Suprapubic skin (tissue), 4 donors: ENCODE measurements around the gene WNT2B. TPM values are rescaled to one million over a fixed set of nuclear protein-coding genes. Genes with fewer than 3 reads are reported as not detected.

Source experiments
- DNase-seq, 2 donors: peaks; one replicate each; pipeline ENCODE4 v3.0.0-alpha.2; 2019; ENCODE audit warnings: low spot score in 2 of 2
- H3K27ac ChIP-seq: fragments of 200-600 bp; sonication (generic); one replicate; pipeline ENCODE4 v1.5.1; 2019
- H3K27me3 ChIP-seq: fragments of 200-600 bp; sonication (generic); one replicate; pipeline ENCODE4 v1.5.1; 2019
- H3K36me3 ChIP-seq: fragments of 200-600 bp; sonication (generic); one replicate; pipeline ENCODE4 v1.5.1; 2019
- H3K4me1 ChIP-seq: fragments of 200-600 bp; sonication (generic); one replicate; pipeline ENCODE4 v1.5.1; 2019
- H3K4me3 ChIP-seq: fragments of 200-600 bp; sonication (generic); one replicate; pipeline ENCODE4 v1.5.1; 2019; ENCODE audit warnings: mild to moderate bottlenecking
- H3K9me3 ChIP-seq: fragments of 200-600 bp; sonication (generic); one replicate; pipeline ENCODE4 v1.5.1; 2019
- EP300 ChIP-seq: sonication (generic); formaldehyde crosslinking; IDR thresholded peaks from one replicate; pipeline ENCODE4 v1.6.1; 2017; ENCODE audit warnings: antibody characterized with exemption
- POLR2A ChIP-seq, 2 donors: fragments of 450-650 bp; IDR thresholded peaks; one replicate each; pipeline ENCODE4 v1.6.1; 2017; ENCODE audit warnings: antibody characterized with exemption in 2 of 2, mild to moderate bottlenecking in 2 of 2, moderate library complexity in 2 of 2
- POLR2AphosphoS5 ChIP-seq, 3 donors: sonication (generic); formaldehyde crosslinking; IDR thresholded peaks; one replicate each; pipeline ENCODE4 v1.6.1; 2017; ENCODE audit warnings: antibody characterized with exemption in 3 of 3
- WGBS: methylation state at CpG from one replicate; pipeline ENCODE4 v1.1.5; 2018; 5-methylcytosine and 5-hydroxymethylcytosine counted together
- total RNA-seq, 4 donors: library from RNA; depleted of rRNA; stranded (reverse); fragments of >200 nt; gene quantifications; one replicate each; pipeline ENCODE4 v1.1.0, GENCODE V29; 2016
- TF ChIP-seq, protein P1 (sequence below), 2 donors: fragments of 200-600 bp in 1 of 2; fragments of 450-650 bp in 1 of 2; sonication (generic) in 1 of 2; IDR thresholded peaks; one replicate each; pipeline ENCODE4 v1.5.1; 2016 to 2019; ENCODE audit warnings: antibody characterized with exemption in 2 of 2, mild to moderate bottlenecking in 1 of 2, moderate library complexity in 1 of 2

The WNT2B gene
- total RNA-seq, 4 donors from 2014 or later: 18.6 to 57.9 (median 38.8) TPM

DNA sequence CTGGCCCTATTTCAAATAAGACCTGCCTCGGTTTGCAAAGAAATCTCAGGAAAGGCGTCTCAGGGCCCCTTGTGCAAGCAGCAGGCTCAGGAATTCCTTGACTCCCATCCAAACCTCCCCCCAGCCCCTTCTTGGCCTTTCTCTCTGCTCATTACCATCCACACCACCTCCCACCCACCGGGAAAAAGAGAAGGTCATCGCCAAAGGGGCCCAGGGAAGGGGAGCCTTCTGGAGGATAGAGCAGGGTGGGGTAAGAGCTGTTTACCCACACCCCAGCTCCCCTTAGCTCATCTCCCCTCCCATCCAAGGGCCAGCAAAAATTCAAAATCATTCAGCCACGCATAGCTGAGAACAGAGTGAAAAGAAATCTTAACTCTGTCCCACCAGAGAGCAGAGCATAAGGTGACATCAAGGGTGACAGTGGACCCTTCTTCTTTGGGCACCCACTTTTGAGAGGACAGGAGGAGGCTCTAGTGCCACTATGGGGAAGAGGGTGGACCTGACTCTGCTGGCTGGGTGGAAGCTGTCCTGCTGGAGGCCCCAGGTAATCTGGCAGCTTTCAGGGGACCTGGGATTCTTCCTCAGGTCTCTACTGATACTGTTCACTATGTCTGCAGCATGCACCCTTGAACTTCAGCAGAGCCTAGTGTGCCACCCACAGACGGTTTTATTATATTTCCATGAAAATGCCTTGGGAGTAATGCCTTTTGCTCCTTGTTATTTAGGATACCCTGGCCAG lies 3.9 kb upstream of the WNT2B start:
- no peak for DNase-seq
- H3K36me3 ChIP-seq: no peaks in the 10 kb centered on the region
- H3K27me3 ChIP-seq: peaks cover 11% of the 10 kb centered on the region
- peaks cover 40% of the 10 kb centered on the region for H3K4me1 ChIP-seq
- TF ChIP-seq POLR2AphosphoS5 (IDR thresholded peaks at IDR 0.05) (no peak), EP300 (no peak), POLR2A (IDR thresholded peaks at IDR 0.05) (no peak)
- TF ChIP-seq, protein P1, sequence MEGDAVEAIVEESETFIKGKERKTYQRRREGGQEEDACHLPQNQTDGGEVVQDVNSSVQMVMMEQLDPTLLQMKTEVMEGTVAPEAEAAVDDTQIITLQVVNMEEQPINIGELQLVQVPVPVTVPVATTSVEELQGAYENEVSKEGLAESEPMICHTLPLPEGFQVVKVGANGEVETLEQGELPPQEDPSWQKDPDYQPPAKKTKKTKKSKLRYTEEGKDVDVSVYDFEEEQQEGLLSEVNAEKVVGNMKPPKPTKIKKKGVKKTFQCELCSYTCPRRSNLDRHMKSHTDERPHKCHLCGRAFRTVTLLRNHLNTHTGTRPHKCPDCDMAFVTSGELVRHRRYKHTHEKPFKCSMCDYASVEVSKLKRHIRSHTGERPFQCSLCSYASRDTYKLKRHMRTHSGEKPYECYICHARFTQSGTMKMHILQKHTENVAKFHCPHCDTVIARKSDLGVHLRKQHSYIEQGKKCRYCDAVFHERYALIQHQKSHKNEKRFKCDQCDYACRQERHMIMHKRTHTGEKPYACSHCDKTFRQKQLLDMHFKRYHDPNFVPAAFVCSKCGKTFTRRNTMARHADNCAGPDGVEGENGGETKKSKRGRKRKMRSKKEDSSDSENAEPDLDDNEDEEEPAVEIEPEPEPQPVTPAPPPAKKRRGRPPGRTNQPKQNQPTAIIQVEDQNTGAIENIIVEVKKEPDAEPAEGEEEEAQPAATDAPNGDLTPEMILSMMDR (IDR thresholded peaks at IDR 0.05): no peak
- H3K9me3 ChIP-seq: no peaks in the 10 kb centered on the region
- H3K27ac ChIP-seq: no peak overlapping the region
- WGBS: 79% methylated on average over 6 of the region's 6 CpGs
- H3K4me3 ChIP-seq: no peak overlapping the region

DNA sequence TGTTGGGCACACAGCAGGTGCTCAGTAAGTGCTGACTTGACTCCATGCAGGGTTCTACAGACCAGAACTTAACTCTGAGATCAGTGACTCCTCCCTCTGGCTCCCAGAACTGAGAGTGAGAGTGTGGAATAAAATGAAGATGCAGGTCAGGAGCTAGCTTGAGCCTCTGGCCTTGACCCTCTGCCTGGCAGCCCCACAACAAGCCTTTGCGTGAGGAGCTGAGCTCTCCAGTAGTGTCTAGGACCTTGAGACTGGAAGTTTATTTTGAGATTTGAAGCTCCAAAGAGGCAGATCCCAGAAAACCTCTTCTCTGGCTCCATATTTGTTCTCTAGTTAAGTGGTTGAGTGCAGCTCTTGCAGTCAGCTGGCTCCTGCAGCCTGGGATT lies 3.4 kb upstream of the WNT2B start:
- 100% methylated on average over 1 of the region's 1 CpG for WGBS
- no peak for TF ChIP-seq POLR2A (IDR thresholded peaks at IDR 0.05)
- TF ChIP-seq POLR2AphosphoS5 (IDR thresholded peaks at IDR 0.05): no peak
- TF ChIP-seq, protein P1 (IDR thresholded peaks at IDR 0.05): no peak
- no peak for TF ChIP-seq EP300
- DNase-seq: no peak
- Histone ChIP-seq H3K27ac (no peak overlapping the region), H3K4me3 (no peak overlapping the region), H3K4me1 (peaks cover 40% of the 10 kb centered on the region), H3K36me3 (no peaks in the 10 kb centered on the region), H3K9me3 (no peaks in the 10 kb centered on the region), H3K27me3 (peaks cover 11% of the 10 kb centered on the region)

DNA sequence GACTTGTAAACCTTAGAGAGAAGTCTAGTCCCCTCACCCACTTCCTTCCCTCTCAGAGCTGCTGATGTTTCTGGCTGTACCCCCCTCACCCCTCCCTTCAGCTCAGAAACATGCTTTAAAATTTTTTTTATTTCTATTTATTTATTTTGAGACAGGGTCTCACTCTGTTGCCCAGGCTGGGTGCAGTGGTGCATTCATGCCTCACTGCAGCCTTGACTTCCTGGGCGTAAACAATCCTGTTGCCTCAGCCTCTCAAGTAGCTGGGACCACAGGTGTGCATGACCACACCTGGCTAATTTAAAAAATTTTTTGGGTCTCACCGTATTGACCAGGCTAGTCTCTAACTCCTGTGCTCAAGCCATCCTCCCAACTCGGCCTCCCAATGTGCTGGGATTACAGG lies 2.9 kb upstream of the WNT2B start:
- TF ChIP-seq POLR2AphosphoS5 (IDR thresholded peaks at IDR 0.05) (no peak), EP300 (no peak), POLR2A (IDR thresholded peaks at IDR 0.05) (no peak)
- TF ChIP-seq, protein P1 (IDR thresholded peaks at IDR 0.05): no peak
- H3K36me3 ChIP-seq: no peaks in the 10 kb centered on the region
- peaks cover 40% of the 10 kb centered on the region for H3K4me1 ChIP-seq
- no peaks in the 10 kb centered on the region for H3K9me3 ChIP-seq
- WGBS: 93% methylated on average over 3 of the region's 3 CpGs
- H3K4me3 ChIP-seq: no peak overlapping the region
- no peak for DNase-seq
- H3K27ac ChIP-seq: no peak overlapping the region
- peaks cover 11% of the 10 kb centered on the region for H3K27me3 ChIP-seq

DNA sequence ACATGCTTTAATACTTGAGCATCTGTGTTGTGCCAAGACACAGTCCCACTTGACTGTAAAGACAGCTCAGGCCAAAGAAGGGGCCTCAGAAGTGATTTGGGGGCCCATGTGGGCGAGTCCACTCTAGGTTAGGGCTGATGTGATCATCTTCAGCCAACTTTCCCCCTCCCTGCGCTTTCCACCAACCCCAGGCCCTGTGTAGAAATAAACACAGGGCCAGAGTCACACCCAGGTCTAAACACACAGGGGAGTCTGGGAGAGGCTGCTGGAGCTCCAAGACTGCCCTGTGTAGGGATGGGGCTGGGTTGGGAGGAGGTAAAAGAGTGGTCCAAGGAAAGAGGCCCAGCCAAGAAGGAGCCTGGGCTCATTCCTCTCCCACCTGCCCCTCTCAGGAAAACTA lies 2.5 kb upstream of the WNT2B start:
- Histone ChIP-seq H3K27ac (no peak overlapping the region), H3K36me3 (no peaks in the 10 kb centered on the region), H3K27me3 (peaks cover 11% of the 10 kb centered on the region), H3K4me3 (no peak overlapping the region), H3K4me1 (peaks cover 42% of the 10 kb centered on the region), H3K9me3 (no peaks in the 10 kb centered on the region)
- no peak for DNase-seq
- no CpG with 5 or more reads among the region's 2 CpGs for WGBS
- TF ChIP-seq POLR2A (IDR thresholded peaks at IDR 0.05) (no peak), POLR2AphosphoS5 (IDR thresholded peaks at IDR 0.05) (no peak), EP300 (no peak)
- TF ChIP-seq, protein P1 (IDR thresholded peaks at IDR 0.05): no peak

GRCh38 chr1:112506731-112507130 lies 2.0 kb upstream of the WNT2B start:
- TF ChIP-seq, protein P1 (IDR thresholded peaks at IDR 0.05): no peak
- TF ChIP-seq EP300 (no peak), POLR2AphosphoS5 (IDR thresholded peaks at IDR 0.05) (no peak), POLR2A (IDR thresholded peaks at IDR 0.05) (no peak)
- WGBS: 98% methylated on average over 8 of the region's 8 CpGs
- peaks cover 11% of the 10 kb centered on the region for H3K27me3 ChIP-seq
- no peak overlapping the region for H3K27ac ChIP-seq
- no peaks in the 10 kb centered on the region for H3K9me3 ChIP-seq
- no peak for DNase-seq
- H3K36me3 ChIP-seq: no peaks in the 10 kb centered on the region
- H3K4me3 ChIP-seq: no peak overlapping the region
- H3K4me1 ChIP-seq: peaks cover 37% of the 10 kb centered on the region
